Colonic mucosa (tissue), 4 donors: ENCODE measurements around the gene LRCH3. TPM values are rescaled to one million over a fixed set of nuclear protein-coding genes. Genes with fewer than 3 reads are reported as not detected.

Experiments
- DNase-seq: peaks from one replicate; pipeline ENCODE4 v3.0.0-alpha.2; 2020
- H3K27ac ChIP-seq: fragments of 200-600 bp; one replicate; pipeline ENCODE4 v1.8.0; 2021
- H3K27me3 ChIP-seq: fragments of 200-600 bp; one replicate; pipeline ENCODE4 v1.8.0; 2021
- H3K36me3 ChIP-seq: fragments of 200-600 bp; one replicate; pipeline ENCODE4 v1.8.0; 2021
- H3K4me1 ChIP-seq: fragments of 200-600 bp; one replicate; pipeline ENCODE4 v1.8.0; 2021; ENCODE audit warnings: mild to moderate bottlenecking
- H3K4me3 ChIP-seq: fragments of 200-600 bp; one replicate; pipeline ENCODE4 v1.8.0; 2021
- H3K9ac ChIP-seq, 2 donors: one replicate each; pipeline ENCODE4 v1.7.0; 2013; ENCODE audit warnings: control low read depth in 2 of 2, low read depth in 2 of 2, low read length in 2 of 2
- H3K9me3 ChIP-seq: fragments of 200-600 bp; one replicate; pipeline ENCODE4 v1.8.0; 2021
- intact Hi-C: fragments of 100-400 bp; cut with DNase I; formaldehyde crosslinking; loops from one replicate; pipeline ENCODE4 v1.14.1; 2022
- total RNA-seq, 2 donors: library from RNA; stranded (reverse); fragmentation: NEBNext Ultra II Directional in 1 of 2; extraction: Animal tissue kit (Norgen Biotek cat#: 25700) in 1 of 2; gene quantifications; one replicate each; pipeline ENCODE4 v1.2.1, GENCODE V29; 2021
- TF ChIP-seq, protein P1 (sequence below): fragments of 200-600 bp; IDR thresholded peaks from one replicate; pipeline ENCODE4 v1.8.0; 2022; ENCODE audit warnings: antibody characterized with exemption, mild to moderate bottlenecking
- donor health status: healthy.
- donor health status: DM: no; HTN: no; CAD: no.
- donor health status: DM: no; HTN: no; CAD: no.

LRCH3 gene
- total RNA-seq, 2 donors from 2014 or later = 33.5 to 34.9 TPM

DNA sequence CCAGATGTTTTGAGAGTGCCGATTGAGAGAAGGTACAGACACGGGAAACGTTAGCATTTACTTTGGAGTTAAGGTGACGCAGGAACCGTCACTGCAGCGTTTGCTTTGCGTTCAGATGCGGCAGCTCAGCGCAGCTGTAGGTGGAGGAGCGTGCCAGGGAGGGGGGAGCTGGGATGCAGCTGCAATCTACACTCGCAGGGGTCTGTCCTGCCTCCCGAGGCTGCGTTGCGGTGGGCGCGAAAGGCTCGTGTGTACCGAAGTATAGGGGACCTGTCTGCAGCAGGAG is 41.8 kb upstream of the LRCH3 start:
- no peaks in the 10 kb centered on the region for H3K9me3 ChIP-seq
- peak overlapping the region; percentile 79 to 87 for H3K9ac ChIP-seq
- H3K36me3 ChIP-seq = no peaks in the 10 kb centered on the region
- no peaks in the 10 kb centered on the region for H3K27me3 ChIP-seq
- H3K27ac ChIP-seq = peak overlapping the region; percentile 95
- peak; percentile 51 for DNase-seq
- H3K4me3 ChIP-seq = peak overlapping the region; percentile 74
- TF ChIP-seq, protein P1, sequence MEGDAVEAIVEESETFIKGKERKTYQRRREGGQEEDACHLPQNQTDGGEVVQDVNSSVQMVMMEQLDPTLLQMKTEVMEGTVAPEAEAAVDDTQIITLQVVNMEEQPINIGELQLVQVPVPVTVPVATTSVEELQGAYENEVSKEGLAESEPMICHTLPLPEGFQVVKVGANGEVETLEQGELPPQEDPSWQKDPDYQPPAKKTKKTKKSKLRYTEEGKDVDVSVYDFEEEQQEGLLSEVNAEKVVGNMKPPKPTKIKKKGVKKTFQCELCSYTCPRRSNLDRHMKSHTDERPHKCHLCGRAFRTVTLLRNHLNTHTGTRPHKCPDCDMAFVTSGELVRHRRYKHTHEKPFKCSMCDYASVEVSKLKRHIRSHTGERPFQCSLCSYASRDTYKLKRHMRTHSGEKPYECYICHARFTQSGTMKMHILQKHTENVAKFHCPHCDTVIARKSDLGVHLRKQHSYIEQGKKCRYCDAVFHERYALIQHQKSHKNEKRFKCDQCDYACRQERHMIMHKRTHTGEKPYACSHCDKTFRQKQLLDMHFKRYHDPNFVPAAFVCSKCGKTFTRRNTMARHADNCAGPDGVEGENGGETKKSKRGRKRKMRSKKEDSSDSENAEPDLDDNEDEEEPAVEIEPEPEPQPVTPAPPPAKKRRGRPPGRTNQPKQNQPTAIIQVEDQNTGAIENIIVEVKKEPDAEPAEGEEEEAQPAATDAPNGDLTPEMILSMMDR = no peak
- intact Hi-C loops = no loop called here
- H3K4me1 ChIP-seq = peaks cover 13% of the 10 kb centered on the region

DNA sequence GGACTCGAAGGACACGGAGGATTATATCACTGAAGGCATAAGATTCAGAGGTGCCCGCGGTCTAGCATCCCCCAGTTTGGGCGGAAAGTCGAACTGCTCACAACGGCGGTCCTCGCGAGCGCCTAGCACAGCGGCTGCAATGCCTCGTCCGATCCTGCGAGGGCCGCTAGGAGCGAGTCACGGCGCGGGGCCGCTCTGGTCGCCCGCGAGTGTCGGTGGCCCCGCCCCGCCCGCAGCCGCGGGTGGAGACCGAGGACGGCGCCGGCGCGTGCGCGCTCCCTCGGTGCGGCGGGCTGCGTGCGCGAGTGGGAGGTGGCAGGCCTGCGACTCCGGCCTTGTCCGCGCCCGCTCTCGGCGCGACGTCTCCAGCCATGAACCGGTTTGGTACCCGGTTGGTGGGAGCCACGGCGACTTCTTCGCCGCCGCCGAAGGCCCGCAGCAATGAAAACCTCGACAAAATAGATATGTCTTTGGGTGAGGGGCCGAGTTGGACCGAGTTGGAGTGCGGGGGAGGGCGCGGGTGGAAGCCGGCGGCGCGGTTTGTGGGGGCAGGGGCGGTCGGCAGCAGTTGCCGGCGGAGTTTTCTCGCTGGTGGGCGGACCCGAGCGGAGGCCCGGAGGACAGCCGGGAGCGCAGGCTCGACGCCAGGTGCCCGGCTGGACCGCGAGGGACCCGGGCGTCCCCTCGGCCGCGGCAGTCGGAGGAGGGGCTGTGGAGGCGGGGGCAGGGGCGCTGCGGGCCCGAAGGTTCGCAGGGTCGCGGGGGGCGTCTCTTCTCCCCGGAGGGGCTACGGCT is 41.3 kb upstream of the LRCH3 start, which contains the start of gene FYTTD1:
Gene FYTTD1, plus strand, starts transcription at position 283 of the 795 bp plus-strand sequence. Its CDS starts 89 bp downstream, at position 372.
- Histone ChIP-seq H3K9ac (peak within 1 kb of the TSS; percentile 87), H3K4me3 (peak within 1 kb of the TSS; percentile 74), H3K4me1 (peaks cover 13% of the 10 kb centered on the region), H3K27me3 (no peaks in the 10 kb centered on the region), H3K27ac (peak within 1 kb of the TSS; percentile 95), H3K9me3 (no peaks in the 10 kb centered on the region), H3K36me3 (no peaks in the 10 kb centered on the region)
- peak; percentile 87 for DNase-seq
- TF ChIP-seq, protein P1 = peak; percentile 17
- intact Hi-C loops = no loop called here

DNA sequence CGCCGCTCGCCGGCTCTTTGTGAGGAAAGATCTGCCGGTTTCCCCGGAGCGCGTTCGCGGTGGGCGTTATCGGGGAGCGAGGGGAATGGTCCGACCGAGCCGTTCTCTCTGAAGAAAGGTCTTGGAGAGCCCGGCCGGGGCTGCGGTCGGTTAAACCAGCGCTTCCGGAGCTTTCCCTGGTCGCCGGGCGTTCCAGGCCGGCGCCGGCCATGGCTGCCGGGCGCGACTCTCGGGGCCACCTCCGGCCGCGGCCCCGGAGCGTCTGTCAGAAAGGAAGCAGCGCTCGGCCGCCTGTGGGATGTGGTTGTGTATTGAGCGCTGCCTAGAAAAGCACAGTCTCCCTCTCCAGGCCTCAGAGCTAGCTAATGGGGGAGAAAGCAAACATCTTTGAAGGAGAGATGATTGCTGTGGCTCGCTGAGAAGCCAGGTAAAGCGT is 40.6 kb upstream of the LRCH3 start:
- DNase-seq = peak; percentile 70
- Histone ChIP-seq H3K27me3 (no peaks in the 10 kb centered on the region), H3K4me1 (peaks cover 13% of the 10 kb centered on the region), H3K9me3 (no peaks in the 10 kb centered on the region), H3K36me3 (no peaks in the 10 kb centered on the region), H3K9ac (peak overlapping the region; percentile 87), H3K4me3 (peak overlapping the region; percentile 74), H3K27ac (peak overlapping the region; percentile 95)
- TF ChIP-seq, protein P1 = no peak
- intact Hi-C loops = no loop called here

DNA sequence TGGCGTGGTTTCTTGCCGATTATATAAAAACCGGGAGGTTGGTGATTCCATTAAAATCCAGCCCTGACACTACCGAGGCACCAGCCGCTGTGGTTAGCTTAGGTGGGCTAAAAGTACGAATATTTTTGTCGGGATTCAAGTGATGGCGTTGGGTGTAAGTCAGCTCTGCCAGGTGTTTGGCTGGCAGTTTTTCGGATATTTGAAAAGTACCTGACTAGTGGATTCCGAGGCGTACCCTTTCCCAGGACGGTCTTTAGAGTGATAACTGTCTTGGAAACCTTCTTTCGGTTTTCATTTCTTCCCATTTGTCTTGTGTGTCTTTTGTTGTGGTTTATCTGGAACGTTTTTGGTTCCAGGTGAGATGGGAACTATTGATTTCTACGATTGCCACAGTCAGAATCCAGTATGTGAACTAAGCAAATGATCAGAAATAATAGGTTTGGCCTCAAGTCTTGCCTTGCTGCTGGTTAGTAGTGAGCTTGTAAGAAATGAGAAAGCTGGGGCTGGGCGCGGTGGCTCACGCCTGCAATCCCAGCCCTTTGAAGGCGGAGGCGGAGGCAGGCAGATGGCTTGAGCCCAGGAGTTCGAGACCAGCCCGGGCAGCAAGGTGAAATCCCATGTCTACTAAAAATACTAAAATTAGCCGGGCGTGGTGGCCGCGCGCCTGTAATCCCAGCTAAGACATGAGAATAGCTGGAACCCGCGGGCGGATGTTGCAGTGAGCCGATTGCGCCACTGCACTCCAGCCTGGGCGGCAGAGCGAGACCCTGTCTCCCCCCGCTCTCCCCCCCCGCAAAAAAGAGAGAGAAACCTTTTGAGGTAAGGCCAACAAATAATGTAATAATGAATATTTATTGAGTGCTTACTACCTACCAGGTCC is 40.0 kb upstream of the LRCH3 start:
- TF ChIP-seq, protein P1 = no peak
- H3K4me1 ChIP-seq = peaks cover 13% of the 10 kb centered on the region
- no peaks in the 10 kb centered on the region for H3K36me3 ChIP-seq
- intact Hi-C loops = no loop called here
- DNase-seq = peak; percentile 57
- peak overlapping the region; percentile 87 for H3K9ac ChIP-seq
- H3K9me3 ChIP-seq = no peaks in the 10 kb centered on the region
- no peaks in the 10 kb centered on the region for H3K27me3 ChIP-seq
- H3K4me3 ChIP-seq = peak overlapping the region; percentile 74
- peak overlapping the region; percentile 95 for H3K27ac ChIP-seq

GRCh38 chr3:197752107-197752506 is 38.9 kb upstream of the LRCH3 start:
- TF ChIP-seq, protein P1 = no peak
- DNase-seq = no peak
- H3K27me3 ChIP-seq = no peaks in the 10 kb centered on the region
- intact Hi-C loops = no loop called here
- no peaks in the 10 kb centered on the region for H3K9me3 ChIP-seq
- H3K4me3 ChIP-seq = peak overlapping the region; percentile 74
- no peaks in the 10 kb centered on the region for H3K36me3 ChIP-seq
- H3K4me1 ChIP-seq = peaks cover 13% of the 10 kb centered on the region
- no peak overlapping the region for H3K27ac ChIP-seq
- no peak overlapping the region for H3K9ac ChIP-seq
